Stimulated activated naive CD4-positive, alpha-beta T cell treated with Interleukin-2 at 50 U/mL for 16 hours (primary cell): ENCODE measurements around the gene APOO.
"Not testable (repeated sequence)": the region's sequence is repeated elsewhere in the genome, so short reads cannot be mapped to it uniquely, and the experiment has no call there.

Source experiments
- DNase-seq: peaks from one replicate; lab custom pipeline; 2025; lab: John Stamatoyannopoulos, UW

The APOO gene

GRCh38 chrX:23859238-23859637, 48.5 kb downstream of the APOO start:
- DNase-seq, result not testable (repeated sequence)

- no peak for DNase-seq
Measured at GRCh38 chrX:23857935-23858334, 49.8 kb downstream of the APOO start.

- DNase-seq, result no peak
Measured at GRCh38 chrX:23857363-23857762, 50.4 kb downstream of the APOO start.

- DNase-seq, result no peak
Measured at GRCh38 chrX:23855569-23855968, 52.2 kb downstream of the APOO start.

- DNase-seq, result no peak
Measured at GRCh38 chrX:23854945-23855344, 52.8 kb downstream of the APOO start.

- DNase-seq, result no peak
Measured at GRCh38 chrX:23854122-23854521, 53.6 kb downstream of the APOO start.

GRCh38 chrX:23851544-23851943, 56.2 kb downstream of the APOO start:
- no peak for DNase-seq

GRCh38 chrX:23849241-23849640, 58.5 kb downstream of the APOO start:
- no peak for DNase-seq

- DNase-seq, result no peak
Measured at GRCh38 chrX:23845351-23845817, 62.4 kb downstream of the APOO start.

GRCh38 chrX:23844502-23845138, 63.1 kb downstream of the APOO start:
- no peak for DNase-seq

- no peak for DNase-seq
Measured at GRCh38 chrX:23841847-23842522, 65.8 kb downstream of the APOO start.

GRCh38 chrX:23840674-23841073, 67.1 kb downstream of the APOO start:
- no peak for DNase-seq

- no peak for DNase-seq
Measured at GRCh38 chrX:23838953-23839352, 68.8 kb downstream of the APOO start.

- no peak for DNase-seq
Measured at GRCh38 chrX:23832721-23833120, 75.0 kb downstream of the APOO start.

- DNase-seq, result no peak
Measured at GRCh38 chrX:23828881-23829280, 78.9 kb downstream of the APOO start.

GRCh38 chrX:23826653-23827052, 81.1 kb downstream of the APOO start:
- no peak for DNase-seq

GRCh38 chrX:23826216-23826615, 81.5 kb downstream of the APOO start:
- no peak for DNase-seq

GRCh38 chrX:23825675-23826074, 82.1 kb downstream of the APOO start:
- no peak for DNase-seq

- DNase-seq, result no peak
Measured at GRCh38 chrX:23822841-23823240, 84.9 kb downstream of the APOO start.

GRCh38 chrX:23822397-23822796, 85.3 kb downstream of the APOO start:
- no peak for DNase-seq

GRCh38 chrX:23821847-23822246, 85.9 kb downstream of the APOO start:
- no peak for DNase-seq

GRCh38 chrX:23820235-23820782, 87.4 kb downstream of the APOO start:
- no peak for DNase-seq

- no peak for DNase-seq
Measured at GRCh38 chrX:23819385-23820234, 88.1 kb downstream of the APOO start.
